Measurements from ENCODE around the gene FGF2. TPM values are rescaled to one million over a fixed set of nuclear protein-coding genes. Genes with fewer than 3 reads are reported as not detected.

Gene FGF2
- total RNA-seq, 1 experiment from 2014 or later, result 99.0 TPM

GRCh38 chr4:122909683-122910082, 83.1 kb downstream of the FGF2 start:
- H3K56ac ChIP-seq (ENCODE audit: insufficient read length, low read depth, low read length), result no peak overlapping the region
- H2BK5ac ChIP-seq (ENCODE audit: insufficient read length, low read length), result no peak overlapping the region
- Mint-ChIP-seq H3K36me3 (ENCODE audit: insufficient read depth in 1 of 3, low read depth in 3 of 3) (peaks cover 6 to 9% (median 6%) of the 10 kb centered on the region in 3 experiments; a peak in 6 of 7 replicates), H3K4me1 (peaks cover 6 to 15% of the 10 kb centered on the region in 2 experiments), H3K27me3 (ENCODE audit: low read depth) (no peaks in the 10 kb centered on the region), H3K4me3 (no peak overlapping the region), H3K27ac (no peak overlapping the region), H3K9me3 (no peaks in the 10 kb centered on the region; a peak in 1 of 5 replicates)
- H2BK20ac ChIP-seq (ENCODE audit: low read depth, low read length, poor library complexity, severe bottlenecking), result no peak overlapping the region
- no CpG with 5 or more reads among the region's 2 CpGs for WGBS (ENCODE audit: extremely low coverage, insufficient read length, low lambda C conversion rate)
- no peaks in the 10 kb centered on the region for H3K79me1 ChIP-seq (ENCODE audit: insufficient read depth, low read depth, low read length, poor library complexity, severe bottlenecking)
- H3K27me3 ChIP-seq (ENCODE audit: insufficient read depth, low read length), result no peaks in the 10 kb centered on the region
- H2BK12ac ChIP-seq (ENCODE audit: insufficient read length, low read depth, low read length), result no peak overlapping the region
- H3K4me2 ChIP-seq (ENCODE audit: insufficient read depth, insufficient read length, low read length), result no peak overlapping the region
- DNase-seq, result no peak
- H3K23ac ChIP-seq (ENCODE audit: insufficient read length, low read depth, low read length), result no peak overlapping the region
- no peak overlapping the region for H3T11ph ChIP-seq (ENCODE audit: low read length)
- no peaks in the 10 kb centered on the region for H3K23me2 ChIP-seq (ENCODE audit: insufficient read length, low read depth, low read length, poor library complexity, severe bottlenecking)
- H3K27ac ChIP-seq (ENCODE audit: insufficient read length, low read depth, low read length), result no peak overlapping the region
- H2BK15ac ChIP-seq (ENCODE audit: low read depth, low read length), result no peak overlapping the region
- no peak overlapping the region for H2BK120ac ChIP-seq (ENCODE audit: low read depth, low read length, poor library complexity, severe bottlenecking)
- no peak for TF ChIP-seq CTCF (conservative IDR thresholded peaks at IDR 0.05)
- H4K91ac ChIP-seq (ENCODE audit: insufficient read length, low read depth, low read length), result no peak overlapping the region
- no peaks in the 10 kb centered on the region for H4K20me1 ChIP-seq (ENCODE audit: control insufficient read depth, insufficient read depth, insufficient read length)
- no peak overlapping the region for H3K9ac ChIP-seq (ENCODE audit: extremely low read depth, insufficient read length, low read length)
- H4K5ac ChIP-seq (ENCODE audit: insufficient read length, low read depth, low read length), result no peak overlapping the region
- H4K8ac ChIP-seq (replicated peaks; ENCODE audit: insufficient read length, low read depth, low read length), result no peak overlapping the region
- H3K9me3 ChIP-seq (ENCODE audit: control insufficient read depth, low read depth, low read length), result no peaks in the 10 kb centered on the region
- H2AK5ac ChIP-seq (ENCODE audit: insufficient read length, low read length), result no peak overlapping the region
- H2AFZ ChIP-seq (ENCODE audit: low read length), result no peak overlapping the region
- no peak overlapping the region for H3K18ac ChIP-seq (ENCODE audit: insufficient read length, low read depth, low read length)
- no peak overlapping the region for H3K4ac ChIP-seq (ENCODE audit: low read depth, low read length)
- no peaks in the 10 kb centered on the region for H3K4me1 ChIP-seq (ENCODE audit: insufficient read depth, low read length)
- no peaks in the 10 kb centered on the region for H3K79me2 ChIP-seq (ENCODE audit: insufficient read depth, low read length)
- no peak overlapping the region for H3K14ac ChIP-seq (ENCODE audit: insufficient read depth, low read length)

All from H9 (cell line).